ENCODE measurements around the gene QSOX1.

The QSOX1 gene

GRCh38 chr1:180168786-180169639, 14.3 kb downstream of the QSOX1 start:
- H3K4me3 ChIP-seq (replicated peaks in 1 of 2; ENCODE audit: low read depth in 2 of 2, low read length in 2 of 2) = no peak overlapping the region
- DNase-seq (ENCODE audit: low read depth in 2 of 2) = peak; percentile 52 to 54
- peak; percentile 80 for TF ChIP-seq CTCF (IDR thresholded peaks at IDR 0.05; ENCODE audit: low read depth, low read length)

GRCh38 chr1:180169640-180170195, 15.0 kb downstream of the QSOX1 start:
- no peak overlapping the region for H3K4me3 ChIP-seq (replicated peaks in 1 of 2; ENCODE audit: low read depth in 2 of 2, low read length in 2 of 2)
- no peak for TF ChIP-seq CTCF (IDR thresholded peaks at IDR 0.05; ENCODE audit: low read depth, low read length)
- DNase-seq (ENCODE audit: low read depth in 2 of 2) = no peak

GRCh38 chr1:180170546-180171151, 16.0 kb downstream of the QSOX1 start:
- DNase-seq (ENCODE audit: low read depth in 2 of 2) = no peak
- H3K4me3 ChIP-seq (replicated peaks in 1 of 2; ENCODE audit: low read depth in 2 of 2, low read length in 2 of 2) = no peak overlapping the region

GRCh38 chr1:180171691-180172090, 17.0 kb downstream of the QSOX1 start:
- TF ChIP-seq CTCF (IDR thresholded peaks at IDR 0.05; ENCODE audit: low read depth, low read length) = no peak
- no peak for DNase-seq (ENCODE audit: low read depth in 2 of 2)
- H3K4me3 ChIP-seq (replicated peaks in 1 of 2; ENCODE audit: low read depth in 2 of 2, low read length in 2 of 2) = no peak overlapping the region

More at GRCh38 chr1:180170546-180171151, 16.0 kb downstream of the QSOX1 start:
- no peak for TF ChIP-seq CTCF (IDR thresholded peaks at IDR 0.05; ENCODE audit: low read depth, low read length)

GRCh38 chr1:180173451-180173850, 18.8 kb downstream of the QSOX1 start:
- H3K4me3 ChIP-seq (replicated peaks in 1 of 2; ENCODE audit: low read depth in 2 of 2, low read length in 2 of 2) = no peak overlapping the region
- no peak for TF ChIP-seq CTCF (IDR thresholded peaks at IDR 0.05; ENCODE audit: low read depth, low read length)
- no peak for DNase-seq (ENCODE audit: low read depth in 2 of 2)

GRCh38 chr1:180173952-180174351, 19.3 kb downstream of the QSOX1 start:
- peak; percentile 61 to 91 for DNase-seq (ENCODE audit: low read depth in 2 of 2)
- no peak overlapping the region for H3K4me3 ChIP-seq (replicated peaks in 1 of 2; ENCODE audit: low read depth in 2 of 2, low read length in 2 of 2)
- no peak for TF ChIP-seq CTCF (IDR thresholded peaks at IDR 0.05; ENCODE audit: low read depth, low read length)
